HepG2 (cell line): ENCODE measurements around the gene CD320. TPM values are rescaled to one million over a fixed set of nuclear protein-coding genes. Genes with fewer than 3 reads are reported as not detected.

Source experiments
- AKNA ChIP-seq: sonication (generic); formaldehyde crosslinking; IDR thresholded peaks from 2 replicates; pipeline ENCODE4 v1.4.0; 2020; ENCODE audit warnings: missing genetic modification reagents, borderline replicate concordance
- CC2D1A ChIP-seq: sonication (generic); formaldehyde crosslinking; IDR thresholded peaks from 2 replicates; pipeline ENCODE4 v1.8.1; 2023; ENCODE audit warnings: mild to moderate bottlenecking, missing genetic modification reagents
- CREB1 ChIP-seq, 2 experiments: fragments of 450-650 bp in 1 of 2; IDR thresholded peaks; 2 replicates each; pipeline ENCODE4 v1.6.1; 2016 to 2017; ENCODE audit warnings: control low read depth in 1 of 2, mild to moderate bottlenecking in 1 of 2, missing compliant biosample characterization in 1 of 2, missing genetic modification characterization in 1 of 2
- ERF ChIP-seq: IDR thresholded peaks from 2 replicates; pipeline ENCODE4 v1.6.1; 2018; ENCODE audit warnings: missing biosample characterization, missing genetic modification reagents
- FOXA3 ChIP-seq: IDR thresholded peaks from 2 replicates; pipeline ENCODE4 v1.6.1; 2016; ENCODE audit warnings: missing genetic modification reagents, missing compliant biosample characterization
- HMGXB4 ChIP-seq, 2 experiments: sonication (generic) in 1 of 2; formaldehyde crosslinking in 1 of 2; IDR thresholded peaks; 2 replicates each; pipeline versions ENCODE4 v1.4.0 to v1.6.1; 2018 to 2020; ENCODE audit warnings: missing genetic modification reagents in 2 of 2, borderline replicate concordance in 1 of 2, low read depth in 1 of 2, mild to moderate bottlenecking in 1 of 2, missing biosample characterization in 1 of 2
- HOXA3 ChIP-seq: sonication (generic); formaldehyde crosslinking; IDR thresholded peaks from 2 replicates; pipeline ENCODE4 v1.5.0; 2020; ENCODE audit warnings: missing genetic modification reagents
- IRX3 ChIP-seq: sonication (generic); formaldehyde crosslinking; IDR thresholded peaks from 2 replicates; pipeline ENCODE4 v1.8.1; 2023; ENCODE audit warnings: mild to moderate bottlenecking, low read depth, missing genetic modification reagents, borderline replicate concordance
- MAX ChIP-seq: IDR thresholded peaks from 2 replicates; pipeline ENCODE4 v1.6.1; 2012; ENCODE audit warnings: inconsistent platforms
- PBX2 ChIP-seq: IDR thresholded peaks from 2 replicates; pipeline ENCODE4 v1.6.1; 2016; ENCODE audit warnings: control low read depth
- PCBP1 ChIP-seq: fragments of 200-400 bp; formaldehyde crosslinking; IDR thresholded peaks from 2 replicates; pipeline ENCODE4 v1.6.1; 2017; ENCODE audit warnings: mild to moderate bottlenecking, low read depth, low read length, borderline replicate concordance
- STAT6 ChIP-seq: sonication (generic); formaldehyde crosslinking; IDR thresholded peaks from 2 replicates; pipeline ENCODE4 v1.4.0; 2020; ENCODE audit warnings: missing genetic modification reagents, mild to moderate bottlenecking, borderline replicate concordance
- ZNF260 ChIP-seq: sonication (generic); formaldehyde crosslinking; IDR thresholded peaks from 2 replicates; pipeline ENCODE4 v1.4.0; 2020; ENCODE audit warnings: missing genetic modification reagents, low read depth, mild to moderate bottlenecking, borderline replicate concordance
- ZNF329 ChIP-seq: sonication (generic); formaldehyde crosslinking; IDR thresholded peaks from 2 replicates; pipeline ENCODE4 v1.9.0; 2021; ENCODE audit warnings: low read depth, mild to moderate bottlenecking, missing genetic modification reagents
- ZNF576 ChIP-seq: sonication (generic); formaldehyde crosslinking; IDR thresholded peaks from 2 replicates; pipeline ENCODE4 v1.4.0; 2020; ENCODE audit warnings: mild to moderate bottlenecking, missing genetic modification reagents
- polyA plus RNA-seq, 8 experiments: library from polyadenylated mRNA; depleted of rRNA in 3 of 8; stranded (reverse) in 7 of 8; unstranded in 1 of 8; fragments of >200 nt; fragmentation: Illumina TruSeq in 4 of 8; extraction: Trizol in 4 of 8; gene quantifications; 2 replicates each; pipeline versions ENCODE4 v1.2.1 to v1.2.3, GENCODE V29; 2011 to 2016; ENCODE audit warnings: low read depth in 4 of 8, missing spikeins in 1 of 8, mixed read lengths in 1 of 8; ENCODE audit not compliant: insufficient read depth in 1 of 8
- total RNA-seq, 5 experiments: library from RNA; depleted of rRNA; stranded (reverse); fragments of >200 nt; fragmentation: Illumina TruSeq; extraction: Trizol; gene quantifications; 2 replicates each; pipeline ENCODE4 v1.2.3, GENCODE V29; 2016; ENCODE audit warnings: low read depth in 1 of 5

CD320 gene
- total and polyA plus RNA-seq, 2 of the 13 experiments (the other 11 are each of a cell fraction or from before 2014, with no cell fraction given), result 83.1 to 99.9 TPM

- TF ChIP-seq IRX3 (peak; percentile 91; the same call in 1 of the 2 replicates), CC2D1A (CRISPR knock-in tag) (0 out of 2 replicates have a peak, but pooled peaks have one; percentile 76), STAT6 (no peak), PCBP1 (0 out of 2 replicates have a peak, but pooled peaks have one; percentile 36), PBX2 (peak; percentile 85), ZNF260 (CRISPR knock-in tag) (no peak), ZNF329 (CRISPR knock-in tag) (peak; percentile 80; the same call in 1 of the 2 replicates), FOXA3 (CRISPR knock-in tag) (no peak), HMGXB4 (CRISPR knock-in tag; IDR thresholded peaks at IDR 0.05; ENCODE audit: borderline replicate concordance in 1 of 2, low read depth in 1 of 2) (peak; percentile 65 to 84; a peak in 3 of 4 replicates), ERF (CRISPR knock-in tag) (peak; percentile 72), CREB1 (IDR thresholded peaks at IDR 0.05) (peak; percentile 85), CREB1 (CRISPR knock-in tag; IDR thresholded peaks at IDR 0.05) (no peak), AKNA (CRISPR knock-in tag) (no peak; the same call in none of the 2 replicates), MAX (peak; percentile 99), HOXA3 (peak; percentile 92), ZNF576 (CRISPR knock-in tag) (0 out of 2 replicates have a peak, but pooled peaks have one; percentile 55)
These were observed at the start of gene CD320 (continued) for GRCh38 chr19:8307965-8308866.
